ENCODE data around the gene L3MBTL4. TPM values are rescaled to one million over a fixed set of nuclear protein-coding genes. Genes with fewer than 3 reads are reported as not detected.

L3MBTL4 gene
- total and polyA plus RNA-seq, 12 donors: 3.9 to 22.6 (median 8.7) TPM

- Histone ChIP-seq H3K27ac (no peak overlapping the region), H3K4me3 (no peak overlapping the region), H3K9me3 (replicated peaks in 1 of 3) (no peaks in the 10 kb centered on the region), H3K36me3 (replicated peaks in 1 of 2) (no peaks in the 10 kb centered on the region), H3K4me1 (replicated peaks in 1 of 2) (peaks cover 0 to 2% of the 10 kb centered on the region in 2 donors), H3K27me3 (no peaks in the 10 kb centered on the region)
- 65 to 80% (median 73%) methylated on average over 8 of the region's 8 CpGs for WGBS, 4 donors
- TF ChIP-seq CTCF (IDR thresholded peaks at IDR 0.05) (no peak), POLR2A (IDR thresholded peaks at IDR 0.05) (no peak)
- intact Hi-C loops (cut with DNase I): no loop called here
- no peak for DNase-seq
Observed at GRCh38 chr18:6370410-6370809, 44.3 kb downstream of the L3MBTL4 start.

GRCh38 chr18:6368017-6368416 is 46.7 kb downstream of the L3MBTL4 start:
- no peak for DNase-seq
- WGBS, 4 donors: 93 to 96% (median 96%) methylated on average over 6 of the region's 6 CpGs
- no peaks in the 10 kb centered on the region for H3K9me3 ChIP-seq (replicated peaks in 1 of 3)
- no peak overlapping the region for H3K27ac ChIP-seq
- intact Hi-C loops (cut with DNase I): no loop called here
- H3K4me1 ChIP-seq (replicated peaks in 1 of 2): peaks cover 0 to 2% of the 10 kb centered on the region in 2 donors
- TF ChIP-seq CTCF (IDR thresholded peaks at IDR 0.05): no peak
- TF ChIP-seq POLR2A (IDR thresholded peaks at IDR 0.05): no peak
- no peaks in the 10 kb centered on the region for H3K27me3 ChIP-seq
- no peaks in the 10 kb centered on the region for H3K36me3 ChIP-seq (replicated peaks in 1 of 2)
- H3K4me3 ChIP-seq: no peak overlapping the region

GRCh38 chr18:6367208-6367607 is 47.5 kb downstream of the L3MBTL4 start:
- Histone ChIP-seq H3K4me3 (no peak overlapping the region), H3K9me3 (replicated peaks in 1 of 3) (no peaks in the 10 kb centered on the region), H3K36me3 (replicated peaks in 1 of 2) (no peaks in the 10 kb centered on the region), H3K4me1 (replicated peaks in 1 of 2) (peaks cover 0 to 2% of the 10 kb centered on the region in 2 donors), H3K27me3 (no peaks in the 10 kb centered on the region), H3K27ac (no peak overlapping the region)
- no peak for DNase-seq
- intact Hi-C loops (cut with DNase I): no loop called here
- TF ChIP-seq CTCF (IDR thresholded peaks at IDR 0.05) (no peak), POLR2A (IDR thresholded peaks at IDR 0.05) (no peak)
- WGBS, 4 donors: 72 to 92% (median 74%) methylated on average over 3 of the region's 3 CpGs

- no peaks in the 10 kb centered on the region for H3K27me3 ChIP-seq
- intact Hi-C loops (cut with DNase I): no loop called here
- no peaks in the 10 kb centered on the region for H3K36me3 ChIP-seq (replicated peaks in 1 of 2)
- no peaks in the 10 kb centered on the region for H3K9me3 ChIP-seq (replicated peaks in 1 of 3)
- H3K27ac ChIP-seq: no peak overlapping the region
- DNase-seq: no peak
- peaks cover 0 to 2% of the 10 kb centered on the region in 2 donors for H3K4me1 ChIP-seq (replicated peaks in 1 of 2)
- 73 to 84% (median 74%) methylated on average over 4 of the region's 4 CpGs for WGBS, 4 donors
- TF ChIP-seq POLR2A (IDR thresholded peaks at IDR 0.05) (no peak), CTCF (IDR thresholded peaks at IDR 0.05) (no peak)
- H3K4me3 ChIP-seq: no peak overlapping the region
Observed at GRCh38 chr18:6366776-6367175, 47.9 kb downstream of the L3MBTL4 start.

Data from adrenal gland (tissue), 12 donors.